Activated CD4-positive, CD25-positive, alpha-beta regulatory T cell (primary cell): Measurements from ENCODE around the gene TMEM54.

ENCODE experiments used
- DNase-seq, 4 experiments: peaks; one replicate each; lab custom pipeline; 2025; lab: John Stamatoyannopoulos, UW

The TMEM54 gene

GRCh38 chr1:32900956-32901822 is at the start of gene TMEM54:
TMEM54 (minus strand) TSS chr1:32901389; CDS start chr1:32901238, 151 bp downstream.
- DNase-seq, result no peak

- DNase-seq, result no peak
Measured at GRCh38 chr1:32949519-32949918, 48.3 kb upstream of the TMEM54 start.

- no peak for DNase-seq
Measured at GRCh38 chr1:32948905-32949304, 47.7 kb upstream of the TMEM54 start.

- no peak for DNase-seq
Measured at GRCh38 chr1:32948390-32948722, 47.2 kb upstream of the TMEM54 start.

- no peak for DNase-seq
Measured at GRCh38 chr1:32947669-32948389, 46.6 kb upstream of the TMEM54 start.

- no peak for DNase-seq
Measured at GRCh38 chr1:32946413-32946812, 45.2 kb upstream of the TMEM54 start.

GRCh38 chr1:32944180-32944579 is 43.0 kb upstream of the TMEM54 start:
- no peak for DNase-seq

- no peak for DNase-seq
Measured at GRCh38 chr1:32939655-32940371, 38.6 kb upstream of the TMEM54 start.

- DNase-seq, result no peak
Measured at GRCh38 chr1:32937061-32937460, 35.9 kb upstream of the TMEM54 start.

- no peak for DNase-seq
Measured at GRCh38 chr1:32934535-32934934, 33.3 kb upstream of the TMEM54 start.

GRCh38 chr1:32933742-32934322 is 32.6 kb upstream of the TMEM54 start:
- no peak for DNase-seq

- DNase-seq, result no peak
Measured at GRCh38 chr1:32931760-32932159, 30.6 kb upstream of the TMEM54 start.

- DNase-seq, result no peak
Measured at GRCh38 chr1:32929366-32929765, 28.2 kb upstream of the TMEM54 start.

GRCh38 chr1:32928715-32929114 is 27.5 kb upstream of the TMEM54 start:
- DNase-seq, result no peak

- no peak for DNase-seq
Measured at GRCh38 chr1:32928285-32928684, 27.1 kb upstream of the TMEM54 start.

GRCh38 chr1:32927441-32927840 is 26.3 kb upstream of the TMEM54 start:
- no peak for DNase-seq

- DNase-seq, result no peak
Measured at GRCh38 chr1:32926562-32926961, 25.4 kb upstream of the TMEM54 start.

GRCh38 chr1:32925403-32926162 is 24.4 kb upstream of the TMEM54 start:
- no peak for DNase-seq

- peak in 1 of 4 experiments; percentile 2 for DNase-seq
Measured at GRCh38 chr1:32924881-32925344, 23.7 kb upstream of the TMEM54 start.

GRCh38 chr1:32920833-32921232 is 19.6 kb upstream of the TMEM54 start:
- DNase-seq, result no peak
